ENCODE measurements around the gene EBF3.

EBF3 gene

GRCh38 chr10:129934196-129934925 is 29.7 kb downstream of the EBF3 start:
- no peak overlapping the region for H3K4me3 ChIP-seq (replicated peaks; ENCODE audit: low read depth, low read length)
- DNase-seq (ENCODE audit: extremely low read depth, low read depth), result no peak
- TF ChIP-seq CTCF (IDR thresholded peaks at IDR 0.05; ENCODE audit: low read depth, low read length, missing control alignments), result no peak

GRCh38 chr10:129933456-129934092 is 30.5 kb downstream of the EBF3 start:
- no peak for TF ChIP-seq CTCF (IDR thresholded peaks at IDR 0.05; ENCODE audit: low read depth, low read length, missing control alignments)
- no peak for DNase-seq (ENCODE audit: extremely low read depth, low read depth)
- no peak overlapping the region for H3K4me3 ChIP-seq (replicated peaks; ENCODE audit: low read depth, low read length)

- no peak overlapping the region for H3K4me3 ChIP-seq (replicated peaks; ENCODE audit: low read depth, low read length)
- no peak for DNase-seq (ENCODE audit: extremely low read depth, low read depth)
- no peak for TF ChIP-seq CTCF (IDR thresholded peaks at IDR 0.05; ENCODE audit: low read depth, low read length, missing control alignments)
Observed at GRCh38 chr10:129932751-129933433, 31.2 kb downstream of the EBF3 start.

GRCh38 chr10:129932182-129932581 is 31.9 kb downstream of the EBF3 start:
- DNase-seq (ENCODE audit: extremely low read depth, low read depth), result no peak
- TF ChIP-seq CTCF (IDR thresholded peaks at IDR 0.05; ENCODE audit: low read depth, low read length, missing control alignments), result no peak
- H3K4me3 ChIP-seq (replicated peaks; ENCODE audit: low read depth, low read length), result no peak overlapping the region

- H3K4me3 ChIP-seq (replicated peaks; ENCODE audit: low read depth, low read length), result no peak overlapping the region
- TF ChIP-seq CTCF (IDR thresholded peaks at IDR 0.05; ENCODE audit: low read depth, low read length, missing control alignments), result no peak
- DNase-seq (ENCODE audit: extremely low read depth, low read depth), result no peak
Observed at GRCh38 chr10:129929343-129930292, 34.5 kb downstream of the EBF3 start.
